Activated gamma-delta T cell treated with Interleukin-2 at 50 U/mL for 16 hours (primary cell): ENCODE data around the gene GPC6.

Experiments
- DNase-seq: peaks from one replicate; pipeline ENCODE4 v3.0.0-alpha.2; 2020

GPC6 gene

GRCh38 chr13:93517658-93518057 lies 291.1 kb downstream of the GPC6 start:
- no peak for DNase-seq

- no peak for DNase-seq
Observed at GRCh38 chr13:93521307-93521706, 294.7 kb downstream of the GPC6 start.

GRCh38 chr13:93522501-93522900 lies 295.9 kb downstream of the GPC6 start:
- DNase-seq, result no peak

GRCh38 chr13:93525087-93525486 lies 298.5 kb downstream of the GPC6 start:
- DNase-seq, result no peak

GRCh38 chr13:93527748-93528297 lies 301.2 kb downstream of the GPC6 start:
- no peak for DNase-seq

- no peak for DNase-seq
Observed at GRCh38 chr13:93529961-93530360, 303.4 kb downstream of the GPC6 start.

GRCh38 chr13:93534181-93534700 lies 307.6 kb downstream of the GPC6 start:
- no peak for DNase-seq

GRCh38 chr13:93535251-93535650 lies 308.6 kb downstream of the GPC6 start:
- DNase-seq, result no peak

- no peak for DNase-seq
Observed at GRCh38 chr13:93539914-93540313, 313.3 kb downstream of the GPC6 start.

GRCh38 chr13:93547886-93548285 lies 321.3 kb downstream of the GPC6 start:
- no peak for DNase-seq

GRCh38 chr13:93549326-93550005 lies 322.9 kb downstream of the GPC6 start:
- no peak for DNase-seq

- no peak for DNase-seq
Observed at GRCh38 chr13:93550236-93550635, 323.6 kb downstream of the GPC6 start.

- no peak for DNase-seq
Observed at GRCh38 chr13:93552596-93552995, 326.0 kb downstream of the GPC6 start.

- no peak for DNase-seq
Observed at GRCh38 chr13:93554514-93554913, 327.9 kb downstream of the GPC6 start.

GRCh38 chr13:93558637-93559036 lies 332.0 kb downstream of the GPC6 start:
- no peak for DNase-seq

GRCh38 chr13:93559718-93560117 lies 333.1 kb downstream of the GPC6 start:
- DNase-seq, result no peak

- no peak for DNase-seq
Observed at GRCh38 chr13:93561576-93562225, 335.1 kb downstream of the GPC6 start.

GRCh38 chr13:93562676-93563075 lies 336.1 kb downstream of the GPC6 start:
- DNase-seq, result no peak

GRCh38 chr13:93577105-93577504 lies 350.5 kb downstream of the GPC6 start:
- DNase-seq, result no peak

- DNase-seq, result no peak
Observed at GRCh38 chr13:93589788-93590187, 363.2 kb downstream of the GPC6 start.

- DNase-seq, result no peak
Observed at GRCh38 chr13:93603043-93603442, 376.4 kb downstream of the GPC6 start.

- no peak for DNase-seq
Observed at GRCh38 chr13:93614776-93615175, 388.2 kb downstream of the GPC6 start.

- no peak for DNase-seq
Observed at GRCh38 chr13:93620181-93620765, 393.7 kb downstream of the GPC6 start.

GRCh38 chr13:93621051-93621450 lies 394.4 kb downstream of the GPC6 start:
- no peak for DNase-seq
